Measurements from ENCODE around the gene FAM163A.
"Not testable (repeated sequence)": the region's sequence is repeated elsewhere in the genome, so short reads cannot be mapped to it uniquely, and the experiment has no call there.

FAM163A gene

DNA sequence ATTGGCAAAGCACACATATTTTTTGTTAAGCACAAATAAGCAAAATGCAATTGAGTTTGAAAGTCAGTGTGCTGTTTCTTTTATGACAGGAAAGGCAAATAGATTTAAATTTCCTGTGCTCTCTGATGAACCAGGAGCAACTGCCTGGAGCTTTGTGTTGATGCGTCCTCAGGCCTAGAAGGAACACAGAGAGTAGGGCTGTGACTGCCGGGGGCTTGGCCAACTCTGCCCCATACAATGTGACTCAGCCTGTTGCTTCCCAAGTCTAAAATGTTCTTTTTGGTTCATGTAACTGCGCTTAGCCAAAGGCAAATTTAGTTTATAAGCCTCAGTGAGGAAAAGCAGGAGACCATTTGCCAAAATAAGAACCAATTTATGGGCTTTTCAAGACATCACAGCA, 97.0 kb downstream of the FAM163A start:
- TF ChIP-seq, protein P1, sequence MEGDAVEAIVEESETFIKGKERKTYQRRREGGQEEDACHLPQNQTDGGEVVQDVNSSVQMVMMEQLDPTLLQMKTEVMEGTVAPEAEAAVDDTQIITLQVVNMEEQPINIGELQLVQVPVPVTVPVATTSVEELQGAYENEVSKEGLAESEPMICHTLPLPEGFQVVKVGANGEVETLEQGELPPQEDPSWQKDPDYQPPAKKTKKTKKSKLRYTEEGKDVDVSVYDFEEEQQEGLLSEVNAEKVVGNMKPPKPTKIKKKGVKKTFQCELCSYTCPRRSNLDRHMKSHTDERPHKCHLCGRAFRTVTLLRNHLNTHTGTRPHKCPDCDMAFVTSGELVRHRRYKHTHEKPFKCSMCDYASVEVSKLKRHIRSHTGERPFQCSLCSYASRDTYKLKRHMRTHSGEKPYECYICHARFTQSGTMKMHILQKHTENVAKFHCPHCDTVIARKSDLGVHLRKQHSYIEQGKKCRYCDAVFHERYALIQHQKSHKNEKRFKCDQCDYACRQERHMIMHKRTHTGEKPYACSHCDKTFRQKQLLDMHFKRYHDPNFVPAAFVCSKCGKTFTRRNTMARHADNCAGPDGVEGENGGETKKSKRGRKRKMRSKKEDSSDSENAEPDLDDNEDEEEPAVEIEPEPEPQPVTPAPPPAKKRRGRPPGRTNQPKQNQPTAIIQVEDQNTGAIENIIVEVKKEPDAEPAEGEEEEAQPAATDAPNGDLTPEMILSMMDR (conservative IDR thresholded peaks at IDR 0.05; ENCODE audit: low read depth, low read length): no peak
- no peak overlapping the region for H3K4me3 ChIP-seq (ENCODE audit: low read length)
- DNase-seq (ENCODE audit: low read depth): no peak

GRCh38 chr1:179848233-179848632, 105.1 kb downstream of the FAM163A start:
- TF ChIP-seq, protein P1 (conservative IDR thresholded peaks at IDR 0.05; ENCODE audit: low read depth, low read length): no peak
- no peak overlapping the region for H3K4me3 ChIP-seq (ENCODE audit: low read length)
- no peak for DNase-seq (ENCODE audit: low read depth)

- DNase-seq (ENCODE audit: low read depth): no peak
- H3K4me3 ChIP-seq (ENCODE audit: low read length): no peak overlapping the region
- TF ChIP-seq, protein P1 (conservative IDR thresholded peaks at IDR 0.05; ENCODE audit: low read depth, low read length): no peak
These were observed 110.0 kb downstream of the FAM163A start for GRCh38 chr1:179853102-179853501.

- H3K4me3 ChIP-seq (ENCODE audit: low read length); DNase-seq (ENCODE audit: low read depth): not testable (repeated sequence)
These were observed 112.7 kb downstream of the FAM163A start for GRCh38 chr1:179855831-179856230.

- no peak overlapping the region for H3K4me3 ChIP-seq (ENCODE audit: low read length)
- DNase-seq (ENCODE audit: low read depth): no peak
- TF ChIP-seq, protein P1 (conservative IDR thresholded peaks at IDR 0.05; ENCODE audit: low read depth, low read length): no peak
These were observed 113.2 kb downstream of the FAM163A start for GRCh38 chr1:179856296-179856695.

GRCh38 chr1:179857009-179857408, 113.9 kb downstream of the FAM163A start:
- TF ChIP-seq, protein P1 (conservative IDR thresholded peaks at IDR 0.05; ENCODE audit: low read depth, low read length): no peak
- no peak for DNase-seq (ENCODE audit: low read depth)

GRCh38 chr1:179860652-179861051, 117.6 kb downstream of the FAM163A start:
- TF ChIP-seq, protein P1 (conservative IDR thresholded peaks at IDR 0.05; ENCODE audit: low read depth, low read length): no peak
- DNase-seq (ENCODE audit: low read depth): no peak
- H3K4me3 ChIP-seq (ENCODE audit: low read length): no peak overlapping the region

More at GRCh38 chr1:179857009-179857408, 113.9 kb downstream of the FAM163A start:
- no peak overlapping the region for H3K4me3 ChIP-seq (ENCODE audit: low read length)

DNA sequence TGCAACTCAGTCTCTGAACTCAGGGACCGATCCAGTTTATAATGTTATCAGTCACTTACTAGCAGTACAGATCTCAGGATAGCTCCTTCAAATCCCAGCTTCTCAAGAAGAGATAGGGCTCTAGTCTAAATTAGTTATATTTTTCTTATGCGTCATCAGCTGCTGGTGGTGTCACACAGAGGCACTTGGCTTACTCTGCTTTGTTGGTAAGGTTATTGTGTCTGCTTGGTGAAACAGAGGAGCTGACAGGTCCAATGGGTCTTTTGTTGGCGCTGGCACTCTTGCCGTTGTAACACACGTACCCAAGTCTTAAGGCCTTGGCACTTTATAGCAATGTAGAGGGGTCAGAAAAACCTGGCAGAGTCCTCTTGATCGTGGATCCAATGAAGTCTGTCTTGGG, 122.3 kb downstream of the FAM163A start:
- DNase-seq (ENCODE audit: low read depth): no peak
- TF ChIP-seq, protein P1 (conservative IDR thresholded peaks at IDR 0.05; ENCODE audit: low read depth, low read length): no peak
- H3K4me3 ChIP-seq (ENCODE audit: low read length): no peak overlapping the region
